Common myeloid progenitor, CD34-positive (primary cell): ENCODE results near the gene IGFBP7.

ENCODE experiments used
- CTCF ChIA-PET: fragments of 350-600 bp; sonication (Branson Sonifier 250); formaldehyde crosslinking; loops from one replicate; lab custom pipeline; 2021; ENCODE audit warnings: antibody characterized with exemption; lab: Charles Lee
- POLR2A ChIA-PET: fragments of 350-600 bp; sonication (Branson Sonifier 250); formaldehyde crosslinking; loops from one replicate; lab custom pipeline; 2021; ENCODE audit warnings: antibody characterized with exemption; lab: Charles Lee
- DNase-seq, 3 donors: peaks; one replicate each; pipeline versions ENCODE4 v3.0.0 to v3.0.0-alpha.2; 2013
- H3K27ac ChIP-seq, 2 experiments: 1 replicate in 1 of 2; 2 replicates in 1 of 2; pipeline ENCODE4 v1.7.0; 2013; ENCODE audit warnings: inconsistent platforms in 2 of 2, low read length in 2 of 2, mild to moderate bottlenecking in 2 of 2, low read depth in 1 of 2, moderate library complexity in 1 of 2; ENCODE audit not compliant: severe bottlenecking in 2 of 2, insufficient read depth in 1 of 2, poor library complexity in 1 of 2
- H3K27me3 ChIP-seq, 5 experiments: replicated peaks in 2 of 5; 1 replicate in 3 of 5; 2 replicates in 2 of 5; pipeline versions ENCODE4 v1.6.1 to v1.7.0; 2013; ENCODE audit warnings: low read length in 4 of 5, mild to moderate bottlenecking in 2 of 5, moderate library complexity in 2 of 5, inconsistent platforms in 1 of 5; ENCODE audit not compliant: insufficient read depth in 5 of 5, control insufficient read depth in 4 of 5
- H3K36me3 ChIP-seq, 4 experiments: 1 replicate in 2 of 4; 2 replicates in 2 of 4; pipeline versions ENCODE4 v1.6.1 to v1.7.0; 2013; ENCODE audit warnings: low read length in 3 of 4, control low read depth in 1 of 4, mild to moderate bottlenecking in 1 of 4; ENCODE audit not compliant: control insufficient read depth in 4 of 4, insufficient read depth in 4 of 4
- H3K4me1 ChIP-seq, 4 experiments: 1 replicate in 3 of 4; 2 replicates in 1 of 4; pipeline versions ENCODE4 v1.6.1 to v1.7.1; 2013; ENCODE audit warnings: low read length in 3 of 4, mild to moderate bottlenecking in 3 of 4, control low read depth in 1 of 4, inconsistent platforms in 1 of 4, moderate library complexity in 1 of 4; ENCODE audit not compliant: control insufficient read depth in 4 of 4, insufficient read depth in 4 of 4; ENCODE audit errors: control extremely low read depth in 1 of 4
- H3K4me3 ChIP-seq, 7 experiments: 1 replicate in 4 of 7; 2 replicates in 3 of 7; pipeline versions ENCODE4 v1.5.1 to v1.7.0; 2013; ENCODE audit warnings: mild to moderate bottlenecking in 7 of 7, low read length in 6 of 7, moderate library complexity in 6 of 7, inconsistent platforms in 2 of 7, low read depth in 2 of 7, control low read depth in 1 of 7; ENCODE audit not compliant: insufficient read depth in 4 of 7, control insufficient read depth in 1 of 7; ENCODE audit errors: extremely low read depth in 1 of 7
- H3K9me3 ChIP-seq, 5 experiments: 1 replicate in 4 of 5; 2 replicates in 1 of 5; pipeline versions ENCODE4 v1.6.1 to v1.7.1; 2013; ENCODE audit warnings: low read length in 4 of 5, mild to moderate bottlenecking in 2 of 5, inconsistent platforms in 1 of 5, low read depth in 1 of 5, moderate library complexity in 1 of 5; ENCODE audit not compliant: control insufficient read depth in 4 of 5, insufficient read depth in 2 of 5; ENCODE audit errors: control extremely low read depth in 1 of 5
- WGBS: methylation state at CpG from one replicate; pipeline ENCODE4 v1.1.5; 2013; ENCODE audit not compliant: insufficient coverage; 5-methylcytosine and 5-hydroxymethylcytosine counted together

The IGFBP7 gene

GRCh38 chr4:57020467-57021101 is 89.6 kb downstream of the IGFBP7 start:
- WGBS: 96% methylated on average over 5 of the region's 5 CpGs
- Histone ChIP-seq H3K36me3 (peaks cover 37 to 89% (median 66%) of the 10 kb centered on the region in 4 experiments), H3K4me3 (no peak overlapping the region), H3K4me1 (peaks cover 0 to 2% (median 0%) of the 10 kb centered on the region in 4 experiments), H3K27me3 (no peaks in the 10 kb centered on the region), H3K27ac (no peak overlapping the region), H3K9me3 (no peaks in the 10 kb centered on the region)
- DNase-seq: no peak
- ChIA-PET CTCF (interaction anchor here (0.9 kb wide), 1 partner anchor 10 kb away, joined by 3 read pairs; no protein-coding TSS in a partner anchor), POLR2A (no interaction called here)

- peaks cover 30 to 87% (median 61%) of the 10 kb centered on the region in 4 experiments for H3K36me3 ChIP-seq
- no peak overlapping the region for H3K4me3 ChIP-seq
- no peaks in the 10 kb centered on the region for H3K9me3 ChIP-seq
- H3K4me1 ChIP-seq: peaks cover 0 to 2% (median 0%) of the 10 kb centered on the region in 4 experiments
- ChIA-PET POLR2A (no interaction called here), CTCF (no interaction called here)
- no peak for DNase-seq
- H3K27ac ChIP-seq: no peak overlapping the region
- no peaks in the 10 kb centered on the region for H3K27me3 ChIP-seq
Measured at GRCh38 chr4:57018980-57019379, 91.2 kb downstream of the IGFBP7 start.

GRCh38 chr4:57013543-57014120 is 96.6 kb downstream of the IGFBP7 start:
- Histone ChIP-seq H3K27me3 (no peaks in the 10 kb centered on the region), H3K27ac (no peak overlapping the region), H3K4me1 (no peaks in the 10 kb centered on the region), H3K9me3 (no peaks in the 10 kb centered on the region), H3K36me3 (peaks cover 29 to 78% (median 55%) of the 10 kb centered on the region in 4 experiments), H3K4me3 (no peak overlapping the region)
- POLR2A ChIA-PET: interaction anchor here (0.6 kb wide), 1 partner anchor 33 kb away, joined by 3 read pairs; no protein-coding TSS in a partner anchor
- CTCF ChIA-PET: interaction anchor here (1.4 kb wide), 1 partner anchor 17 kb away, joined by 4 read pairs; no protein-coding TSS in a partner anchor
- WGBS: 100% methylated on average over 1 of the region's 4 CpGs
- no peak for DNase-seq

GRCh38 chr4:56999751-57000150 is 110.4 kb downstream of the IGFBP7 start:
- Histone ChIP-seq H3K27me3 (no peaks in the 10 kb centered on the region), H3K27ac (no peak overlapping the region), H3K4me1 (no peaks in the 10 kb centered on the region), H3K9me3 (no peaks in the 10 kb centered on the region), H3K36me3 (peaks cover 14 to 84% (median 55%) of the 10 kb centered on the region in 4 experiments), H3K4me3 (no peak overlapping the region)
- CTCF ChIA-PET: interaction anchor here (1.2 to 1.3 kb wide), 2 partner anchors 12 to 18 kb away, joined by 3 read pairs; no protein-coding TSS in a partner anchor
- no CpG with 5 or more reads among the region's 1 CpG for WGBS
- POLR2A ChIA-PET: no interaction called here
- no peak for DNase-seq

GRCh38 chr4:56995525-56995924 is 114.7 kb downstream of the IGFBP7 start:
- H3K9me3 ChIP-seq: no peaks in the 10 kb centered on the region
- H3K27me3 ChIP-seq: no peaks in the 10 kb centered on the region
- H3K36me3 ChIP-seq: peaks cover 10 to 79% (median 49%) of the 10 kb centered on the region in 4 experiments
- H3K4me3 ChIP-seq: no peak overlapping the region
- H3K27ac ChIP-seq: no peak overlapping the region
- 96% methylated on average over 5 of the region's 7 CpGs for WGBS
- CTCF ChIA-PET: interaction anchor here (1.2 kb wide), 1 partner anchor 42 kb away, joined by 3 read pairs; no protein-coding TSS in a partner anchor
- H3K4me1 ChIP-seq: peaks cover 0 to 8% (median 0%) of the 10 kb centered on the region in 4 experiments
- DNase-seq: no peak
- POLR2A ChIA-PET: no interaction called here

GRCh38 chr4:56990109-56990905 is 119.9 kb downstream of the IGFBP7 start:
- H3K4me3 ChIP-seq: no peak overlapping the region
- H3K4me1 ChIP-seq: peaks cover 0 to 8% (median 0%) of the 10 kb centered on the region in 4 experiments
- H3K27ac ChIP-seq: no peak overlapping the region
- WGBS: 94% methylated on average over 4 of the region's 6 CpGs
- ChIA-PET POLR2A (no interaction called here), CTCF (interaction anchor here (1.1 to 4.5 kb wide), 5 partner anchors 8 to 66 kb away, joined by 3 to 21 read pairs (median 6); partner anchors contain the start of genes NOA1 and POLR2B)
- H3K36me3 ChIP-seq: peaks cover 17 to 79% (median 47%) of the 10 kb centered on the region in 4 experiments
- no peak for DNase-seq
- no peaks in the 10 kb centered on the region for H3K9me3 ChIP-seq
- H3K27me3 ChIP-seq: no peaks in the 10 kb centered on the region
